Loucy (cell line): ENCODE measurements around the gene CACNA2D3.

Experiments used
- CTCF ChIP-seq: fragments of 200-600 bp; sonication (generic); conservative IDR thresholded peaks from 2 replicates; pipeline ENCODE4 v1.5.1; 2014; ENCODE audit warnings: mild to moderate bottlenecking, antibody characterized with exemption, low read length
- EZH2phosphoT487 ChIP-seq: fragments of 200-600 bp; IDR thresholded peaks from 2 replicates; pipeline ENCODE4 v1.6.1; 2018; ENCODE audit warnings: antibody characterized with exemption, mild to moderate bottlenecking, moderate library complexity, borderline replicate concordance

- TF ChIP-seq CTCF, result no peak
- no peak for TF ChIP-seq EZH2phosphoT487
These were observed 661.7 kb downstream of the CACNA2D3 start for GRCh38 chr3:54784021-54784420.
